Measurements from ENCODE around the gene ABAT. TPM values are rescaled to one million over a fixed set of nuclear protein-coding genes. Genes with fewer than 3 reads are reported as not detected.

ABAT gene
- total RNA-seq, 4 donors from 2014 or later: 9.0 to 16.9 (median 13.4) TPM

DNA sequence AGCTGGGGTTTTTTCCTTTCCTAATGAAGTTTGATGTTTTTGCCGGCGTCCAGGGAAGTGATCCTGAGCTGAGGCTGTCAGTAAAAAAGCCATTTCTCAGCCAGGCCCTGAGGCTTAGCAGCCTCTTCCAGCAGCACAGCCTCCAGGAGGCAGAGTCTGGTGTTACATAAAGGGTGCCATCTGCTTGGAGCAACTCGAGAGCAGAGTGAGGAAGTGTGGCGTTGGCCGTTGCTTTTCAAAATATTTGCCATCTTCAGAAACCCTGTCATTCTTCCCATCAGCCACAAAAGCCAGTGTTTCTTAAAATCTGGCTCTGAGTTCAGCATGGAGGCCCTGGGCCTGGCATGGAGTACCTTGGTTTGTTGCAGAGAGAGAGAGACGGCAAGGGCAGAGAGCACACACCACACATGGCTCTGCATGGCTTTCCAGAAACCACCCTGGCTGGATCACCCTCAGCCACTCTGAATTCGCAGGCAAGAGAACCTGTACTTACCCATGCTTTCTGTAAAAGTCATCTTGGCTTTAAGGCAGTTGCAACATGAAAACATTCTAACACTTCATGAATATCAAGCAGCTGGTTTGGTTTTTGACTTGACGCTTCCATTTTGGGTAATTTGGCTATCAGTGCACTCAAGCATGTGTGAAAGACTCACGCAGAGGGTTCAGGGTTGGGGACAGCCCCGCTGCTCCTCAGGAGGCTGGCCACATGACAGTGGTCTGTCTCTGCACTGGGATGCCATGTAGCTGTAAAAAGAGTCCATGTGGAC, 144.3 kb downstream of the ABAT start:
- 83% methylated on average over 10 of the region's 10 CpGs for WGBS
- TF ChIP-seq POLR2AphosphoS5 (IDR thresholded peaks at IDR 0.05): no peak
- no peak for TF ChIP-seq EP300 (IDR thresholded peaks at IDR 0.05)
- no peak for TF ChIP-seq POLR2A (IDR thresholded peaks at IDR 0.05; ENCODE audit: low read depth)
- TF ChIP-seq, protein P1, sequence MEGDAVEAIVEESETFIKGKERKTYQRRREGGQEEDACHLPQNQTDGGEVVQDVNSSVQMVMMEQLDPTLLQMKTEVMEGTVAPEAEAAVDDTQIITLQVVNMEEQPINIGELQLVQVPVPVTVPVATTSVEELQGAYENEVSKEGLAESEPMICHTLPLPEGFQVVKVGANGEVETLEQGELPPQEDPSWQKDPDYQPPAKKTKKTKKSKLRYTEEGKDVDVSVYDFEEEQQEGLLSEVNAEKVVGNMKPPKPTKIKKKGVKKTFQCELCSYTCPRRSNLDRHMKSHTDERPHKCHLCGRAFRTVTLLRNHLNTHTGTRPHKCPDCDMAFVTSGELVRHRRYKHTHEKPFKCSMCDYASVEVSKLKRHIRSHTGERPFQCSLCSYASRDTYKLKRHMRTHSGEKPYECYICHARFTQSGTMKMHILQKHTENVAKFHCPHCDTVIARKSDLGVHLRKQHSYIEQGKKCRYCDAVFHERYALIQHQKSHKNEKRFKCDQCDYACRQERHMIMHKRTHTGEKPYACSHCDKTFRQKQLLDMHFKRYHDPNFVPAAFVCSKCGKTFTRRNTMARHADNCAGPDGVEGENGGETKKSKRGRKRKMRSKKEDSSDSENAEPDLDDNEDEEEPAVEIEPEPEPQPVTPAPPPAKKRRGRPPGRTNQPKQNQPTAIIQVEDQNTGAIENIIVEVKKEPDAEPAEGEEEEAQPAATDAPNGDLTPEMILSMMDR (IDR thresholded peaks at IDR 0.05): no peak
- Histone ChIP-seq H3K27ac (replicated peaks in 1 of 4) (no peak overlapping the region), H3K4me3 (no peak overlapping the region), H3K27me3 (no peaks in the 10 kb centered on the region), H3K4me1 (peaks cover 0 to 11% (median 0%) of the 10 kb centered on the region in 4 donors), H3K9me3 (no peaks in the 10 kb centered on the region), H3K36me3 (peaks cover 33 to 78% (median 63%) of the 10 kb centered on the region in 4 donors)
- no peak for DNase-seq (ENCODE audit: extremely low spot score)
- intact Hi-C loops (cut with DNase I): no loop called here

DNA sequence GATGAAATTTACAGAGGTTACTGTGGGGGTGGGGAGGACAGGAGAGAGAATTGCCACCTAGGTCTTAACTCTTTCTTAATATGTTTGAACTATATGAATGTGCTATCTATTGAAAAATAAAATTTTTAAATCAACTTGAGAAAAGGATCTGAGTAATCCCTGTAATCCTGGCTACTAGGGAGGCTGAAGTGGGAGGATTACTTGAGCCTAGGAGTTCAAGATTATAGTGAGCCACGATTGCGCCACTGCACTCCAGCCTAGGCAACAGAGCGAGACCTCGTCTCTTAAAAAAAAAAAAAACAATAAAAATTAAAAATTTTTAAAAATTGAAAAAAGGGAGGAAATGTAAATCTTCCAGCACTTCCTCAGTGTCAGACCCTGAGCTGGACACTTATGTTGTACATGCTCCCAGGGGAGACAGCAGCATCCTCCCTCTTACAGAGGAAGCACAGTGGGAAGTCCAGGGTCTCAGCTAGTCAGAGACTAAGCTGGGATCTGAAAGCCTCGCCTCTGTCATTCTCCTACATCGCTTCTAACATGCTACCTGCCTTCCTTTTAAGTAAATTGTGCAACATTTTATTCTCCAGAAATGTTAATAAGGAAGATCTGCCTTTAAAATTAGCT, 145.1 kb downstream of the ABAT start:
- peaks cover 0 to 11% (median 0%) of the 10 kb centered on the region in 4 donors for H3K4me1 ChIP-seq
- intact Hi-C loops (cut with DNase I): no loop called here

DNA sequence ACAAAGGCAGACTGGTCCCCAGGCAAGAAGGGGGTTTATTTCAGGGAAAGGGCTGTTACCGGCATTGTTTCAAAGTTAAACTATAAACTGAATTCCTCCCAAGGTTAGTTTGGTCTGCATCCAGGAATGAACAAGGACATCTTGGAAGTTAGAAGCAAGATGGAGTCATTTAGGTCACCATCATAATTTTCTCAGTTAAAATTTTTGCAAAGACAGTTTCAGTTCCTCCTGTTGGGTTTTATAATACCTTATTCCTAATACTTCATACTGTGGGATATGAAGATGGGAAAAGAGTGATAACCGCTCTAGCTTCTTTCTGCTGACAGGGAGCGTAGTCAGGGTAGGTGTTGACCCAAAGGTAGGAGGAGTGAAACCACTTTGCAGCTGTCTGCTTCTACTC, 148.0 kb downstream of the ABAT start:
- no peak for DNase-seq (ENCODE audit: extremely low spot score)
- intact Hi-C loops (cut with DNase I): no loop called here
- H3K27me3 ChIP-seq: no peaks in the 10 kb centered on the region
- TF ChIP-seq POLR2AphosphoS5 (IDR thresholded peaks at IDR 0.05): no peak
- TF ChIP-seq, protein P1 (IDR thresholded peaks at IDR 0.05): no peak
- TF ChIP-seq POLR2A (IDR thresholded peaks at IDR 0.05; ENCODE audit: low read depth): no peak
- TF ChIP-seq EP300 (IDR thresholded peaks at IDR 0.05): no peak
- peaks cover 8 to 49% (median 37%) of the 10 kb centered on the region in 4 donors for H3K36me3 ChIP-seq
- no peak overlapping the region for H3K27ac ChIP-seq (replicated peaks in 1 of 4)
- H3K4me3 ChIP-seq: no peak overlapping the region
- WGBS: 84% methylated on average over 3 of the region's 3 CpGs
- H3K9me3 ChIP-seq: no peaks in the 10 kb centered on the region
- peaks cover 0 to 11% (median 0%) of the 10 kb centered on the region in 4 donors for H3K4me1 ChIP-seq

More for the DNA sequence above, 145.1 kb downstream of the ABAT start:
- 95% methylated on average over 6 of the region's 6 CpGs for WGBS
- Histone ChIP-seq H3K9me3 (no peaks in the 10 kb centered on the region), H3K36me3 (peaks cover 24 to 71% (median 58%) of the 10 kb centered on the region in 4 donors), H3K27ac (replicated peaks in 1 of 4) (no peak overlapping the region), H3K27me3 (no peaks in the 10 kb centered on the region), H3K4me3 (no peak overlapping the region)
- no peak for DNase-seq (ENCODE audit: extremely low spot score)
- TF ChIP-seq EP300 (IDR thresholded peaks at IDR 0.05) (no peak), POLR2A (IDR thresholded peaks at IDR 0.05; ENCODE audit: low read depth) (no peak), POLR2AphosphoS5 (IDR thresholded peaks at IDR 0.05) (no peak)
- TF ChIP-seq, protein P1 (IDR thresholded peaks at IDR 0.05): no peak

DNA sequence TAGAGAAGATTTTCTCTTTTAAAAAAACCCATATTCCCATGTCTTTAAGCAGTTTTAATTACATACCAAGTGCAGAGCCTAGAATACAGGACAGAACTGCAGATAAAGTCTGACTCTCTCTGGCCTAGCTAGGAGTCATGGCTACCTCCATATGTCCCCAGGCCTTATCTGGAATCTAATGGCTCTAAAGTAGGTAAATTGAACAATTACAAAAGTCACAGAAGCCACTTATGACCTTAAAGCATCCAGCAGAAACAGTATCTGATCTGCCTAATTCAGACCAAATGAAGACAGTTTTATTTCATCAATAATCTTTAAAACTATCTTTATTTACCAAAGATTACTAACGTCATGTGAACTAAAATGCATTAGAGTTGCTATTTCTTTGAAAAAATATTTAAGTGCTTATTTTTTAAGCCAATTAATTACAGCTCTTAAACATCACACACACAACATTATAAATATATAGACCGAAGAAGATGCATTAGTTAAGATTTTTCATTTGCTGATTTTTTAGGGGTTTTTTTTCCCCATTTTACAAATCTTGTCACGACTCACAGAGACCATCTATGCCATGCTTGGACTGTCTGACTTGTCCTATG, 152.0 kb downstream of the ABAT start:
- DNase-seq (ENCODE audit: extremely low spot score): no peak
- intact Hi-C loops (cut with DNase I): no loop called here
- no peaks in the 10 kb centered on the region for H3K27me3 ChIP-seq
- no peak for TF ChIP-seq POLR2A (IDR thresholded peaks at IDR 0.05; ENCODE audit: low read depth)
- TF ChIP-seq EP300 (IDR thresholded peaks at IDR 0.05): no peak
- no peak for TF ChIP-seq POLR2AphosphoS5 (IDR thresholded peaks at IDR 0.05)
- TF ChIP-seq, protein P1 (IDR thresholded peaks at IDR 0.05): no peak
- no peak overlapping the region for H3K4me3 ChIP-seq
- peaks cover 9 to 38% (median 28%) of the 10 kb centered on the region in 4 donors for H3K36me3 ChIP-seq
- no peaks in the 10 kb centered on the region for H3K9me3 ChIP-seq
- peaks cover 0 to 11% (median 0%) of the 10 kb centered on the region in 4 donors for H3K4me1 ChIP-seq
- H3K27ac ChIP-seq (replicated peaks in 1 of 4): no peak overlapping the region
- WGBS: 75% methylated on average over 3 of the region's 3 CpGs

Data from esophagus muscularis mucosa (tissue), 4 donors.